Upper lobe of left lung (tissue), 6 donors: ENCODE measurements around the gene AHNAK. TPM values are rescaled to one million over a fixed set of nuclear protein-coding genes. Genes with fewer than 3 reads are reported as not detected.

Experiments used
- ATAC-seq, 2 donors: fragments of 200-7000 bp; cut with Tn5 transposase; one replicate each; pipeline ENCODE4 v1.9.1; 2022; ENCODE audit warnings: mild to moderate bottlenecking in 2 of 2, moderate library complexity in 2 of 2; ENCODE audit not compliant: low FRiP score in 2 of 2
- DNase-seq, 2 donors: peaks; one replicate each; pipeline ENCODE4 v3.0.0-alpha.2; 2019 to 2020
- H3K27ac ChIP-seq, 4 donors: fragments of 200-600 bp; sonication (generic); one replicate each; pipeline ENCODE4 v1.5.1; 2016 to 2019
- H3K27me3 ChIP-seq, 4 donors: fragments of 200-600 bp; sonication (generic); one replicate each; pipeline ENCODE4 v1.5.1; 2017 to 2019
- H3K36me3 ChIP-seq, 4 donors: fragments of 200-600 bp; sonication (generic); one replicate each; pipeline ENCODE4 v1.5.1; 2016 to 2019
- H3K4me1 ChIP-seq, 4 donors: fragments of 200-600 bp; sonication (generic); one replicate each; pipeline ENCODE4 v1.5.1; 2018 to 2019
- H3K4me3 ChIP-seq, 4 donors: fragments of 200-600 bp; sonication (generic); one replicate each; pipeline ENCODE4 v1.5.1; 2017 to 2019; ENCODE audit warnings: mild to moderate bottlenecking in 2 of 4, moderate library complexity in 1 of 4
- H3K9me3 ChIP-seq, 4 donors: fragments of 200-600 bp; sonication (generic); one replicate each; pipeline ENCODE4 v1.5.1; 2018 to 2019
- CTCF ChIP-seq, 6 experiments: fragments of 450-650 bp in 4 of 6; fragments of 200-600 bp in 2 of 6; sonication (generic) in 2 of 6; IDR thresholded peaks; one replicate each; pipeline ENCODE4 v1.5.1; 2016 to 2019; ENCODE audit warnings: antibody characterized with exemption in 6 of 6
- EP300 ChIP-seq, 4 donors: sonication (generic); formaldehyde crosslinking; IDR thresholded peaks; one replicate each; pipeline ENCODE4 v1.5.1; 2017; ENCODE audit warnings: antibody characterized with exemption in 4 of 4, control low read depth in 2 of 4
- POLR2A ChIP-seq, 4 donors: fragments of 450-650 bp; IDR thresholded peaks; one replicate each; pipeline ENCODE4 v1.5.1; 2016 to 2017; ENCODE audit warnings: antibody characterized with exemption in 4 of 4, mild to moderate bottlenecking in 2 of 4
- POLR2AphosphoS5 ChIP-seq, 2 donors: sonication (generic); formaldehyde crosslinking; IDR thresholded peaks; one replicate each; pipeline ENCODE4 v1.5.1; 2017; ENCODE audit warnings: antibody characterized with exemption in 2 of 2
- WGBS, 2 donors: methylation state at CpG; one replicate each; pipeline ENCODE4 v1.1.5; 2017 to 2018; 5-methylcytosine and 5-hydroxymethylcytosine counted together
- total RNA-seq, 6 donors: library from RNA; depleted of rRNA in 4 of 6; stranded (reverse); fragments of >200 nt in 4 of 6; gene quantifications; one replicate each; pipeline versions ENCODE4 v1.1.0 to v1.2.1, GENCODE V29; 2016 to 2021
- donor health status: DM: no; HTN: no; CAD: no; lungs with moderate emphysema.
- donor health status: DM: no; HTN: yes; CAD: no; lungs with severe emphysema.

Gene AHNAK
- total RNA-seq, 6 donors from 2014 or later, result 583 to 1,153 (median 829) TPM

- Histone ChIP-seq H3K36me3 (no peaks in the 10 kb centered on the region), H3K4me3 (no peak overlapping the region), H3K4me1 (peaks cover 15 to 19% (median 18%) of the 10 kb centered on the region in 4 donors), H3K27ac (no peak overlapping the region), H3K27me3 (no peaks in the 10 kb centered on the region), H3K9me3 (no peaks in the 10 kb centered on the region)
- DNase-seq, result no peak
- no peak for TF ChIP-seq POLR2AphosphoS5 (IDR thresholded peaks at IDR 0.05)
- no peak for TF ChIP-seq POLR2A (IDR thresholded peaks at IDR 0.05)
- TF ChIP-seq CTCF (IDR thresholded peaks at IDR 0.05), result no peak
- no peak for TF ChIP-seq EP300 (IDR thresholded peaks at IDR 0.05)
- ATAC-seq, result no peak
- WGBS, 2 donors, result 66 to 73% methylated on average over 4 of the region's 4 CpGs
Observed at GRCh38 chr11:62406034-62406433, 140.6 kb downstream of the AHNAK start.

- Histone ChIP-seq H3K27me3 (no peaks in the 10 kb centered on the region), H3K36me3 (no peaks in the 10 kb centered on the region), H3K9me3 (no peaks in the 10 kb centered on the region), H3K27ac (no peak overlapping the region), H3K4me1 (peaks cover 22 to 29% (median 26%) of the 10 kb centered on the region in 4 donors), H3K4me3 (no peak overlapping the region)
- WGBS, 2 donors, result 85 to 86% methylated on average over 5 of the region's 5 CpGs
- no peak for TF ChIP-seq POLR2A (IDR thresholded peaks at IDR 0.05)
- no peak for TF ChIP-seq EP300 (IDR thresholded peaks at IDR 0.05)
- no peak for TF ChIP-seq POLR2AphosphoS5 (IDR thresholded peaks at IDR 0.05)
- TF ChIP-seq CTCF (IDR thresholded peaks at IDR 0.05), result no peak
- ATAC-seq, result no peak
- no peak for DNase-seq
Observed at GRCh38 chr11:62404901-62405300, 141.7 kb downstream of the AHNAK start.

GRCh38 chr11:62404435-62404834 lies 142.2 kb downstream of the AHNAK start:
- Histone ChIP-seq H3K9me3 (no peaks in the 10 kb centered on the region), H3K27me3 (no peaks in the 10 kb centered on the region), H3K27ac (no peak overlapping the region), H3K4me3 (no peak overlapping the region), H3K36me3 (no peaks in the 10 kb centered on the region), H3K4me1 (peaks cover 25 to 34% (median 30%) of the 10 kb centered on the region in 4 donors)
- DNase-seq (no peak), ATAC-seq (no peak)
- TF ChIP-seq POLR2AphosphoS5 (IDR thresholded peaks at IDR 0.05) (no peak), CTCF (IDR thresholded peaks at IDR 0.05) (no peak), POLR2A (IDR thresholded peaks at IDR 0.05) (no peak), EP300 (IDR thresholded peaks at IDR 0.05) (no peak)
- 90 to 91% methylated on average over 5 to 6 of the region's 6 CpGs for WGBS, 2 donors

GRCh38 chr11:62402960-62403730 lies 143.5 kb downstream of the AHNAK start:
- Histone ChIP-seq H3K36me3 (no peaks in the 10 kb centered on the region), H3K4me3 (no peak overlapping the region), H3K27me3 (no peaks in the 10 kb centered on the region), H3K4me1 (peaks cover 32 to 40% (median 40%) of the 10 kb centered on the region in 4 donors), H3K9me3 (no peaks in the 10 kb centered on the region), H3K27ac (peak overlapping the region; percentile 40 to 79 (median 74))
- no peak for ATAC-seq
- DNase-seq, result no peak
- 78 to 80% methylated on average over 12 of the region's 12 CpGs for WGBS, 2 donors
- no peak for TF ChIP-seq POLR2AphosphoS5 (IDR thresholded peaks at IDR 0.05)
- TF ChIP-seq CTCF (IDR thresholded peaks at IDR 0.05), result no peak
- TF ChIP-seq EP300 (IDR thresholded peaks at IDR 0.05), result no peak
